Naive thymus-derived CD8-positive, alpha-beta T cell (primary cell): ENCODE measurements around the gene RAD51B. TPM values are rescaled to one million over a fixed set of nuclear protein-coding genes. Genes with fewer than 3 reads are reported as not detected.
"Not testable (repeated sequence)": the region's sequence is repeated elsewhere in the genome, so short reads cannot be mapped to it uniquely, and the experiment has no call there.

ENCODE experiments used
- ATAC-seq, 2 donors: fragments of 150-1000 bp; cut with Tn5 transposase in 1 of 2; sonication (Bioruptor Pico), chemical (Tn5 transposase) in 1 of 2; 1 replicate in 1 of 2; 2 replicates in 1 of 2; pipeline ENCODE4 v1.10.0; 2021; ENCODE audit warnings: mild to moderate bottlenecking in 2 of 2, moderate library complexity in 2 of 2
- POLR2A ChIA-PET: fragments of 350-600 bp; sonication (Branson Sonifier 250); formaldehyde crosslinking; loops from one replicate; lab custom pipeline; 2021; ENCODE audit warnings: antibody characterized with exemption; lab: Charles Lee
- DNase-seq, 10 donors: peaks; one replicate each; pipeline versions ENCODE4 v3.0.0 to v3.0.0-alpha.2; 2020 to 2022
- H3K27ac Mint-ChIP-seq, 10 donors: one replicate each; pipeline ENCODE4 v1.8.0; 2020 to 2022; ENCODE audit warnings: mild to moderate bottlenecking in 10 of 10, mixed read lengths in 10 of 10, moderate library complexity in 4 of 10, inconsistent platforms in 1 of 10
- H3K27me3 Mint-ChIP-seq, 5 donors: one replicate each; pipeline ENCODE4 v1.8.0; 2021 to 2022; ENCODE audit warnings: mixed read lengths in 5 of 5
- H3K36me3 Mint-ChIP-seq, 3 donors: one replicate each; pipeline ENCODE4 v1.8.0; 2020 to 2022; ENCODE audit warnings: mixed read lengths in 3 of 3, mild to moderate bottlenecking in 2 of 3, inconsistent platforms in 1 of 3
- H3K4me1 Mint-ChIP-seq, 4 donors: one replicate each; pipeline ENCODE4 v1.8.0; 2021 to 2022; ENCODE audit warnings: mixed read lengths in 4 of 4
- H3K4me3 Mint-ChIP-seq, 10 donors: one replicate each; pipeline ENCODE4 v1.8.0; 2020 to 2022; ENCODE audit warnings: mild to moderate bottlenecking in 10 of 10, mixed read lengths in 10 of 10, moderate library complexity in 6 of 10, inconsistent platforms in 1 of 10
- H3K9me3 Mint-ChIP-seq, 9 donors: one replicate each; pipeline ENCODE4 v1.8.0; 2020 to 2022; ENCODE audit warnings: mixed read lengths in 9 of 9, mild to moderate bottlenecking in 3 of 9, inconsistent platforms in 1 of 9, moderate library complexity in 1 of 9
- polyA plus RNA-seq, 3 donors: library from polyadenylated mRNA; unstranded; fragments of 300-500 nt; fragmentation: Illumina TruSeq; gene quantifications; one replicate each; pipeline ENCODE4 v1.2.3, GENCODE V29; 2021
- total RNA-seq, 8 experiments: library from RNA in 2 of 8; stranded (reverse) in 2 of 8; gene quantifications; one replicate each; pipeline ENCODE4 v1.2.3 and lab custom pipeline; 2021 to 2026

The RAD51B gene
- total and polyA plus RNA-seq, 5 experiments from 2014 or later, result 15.1 to 30.0 (median 26.4) TPM

DNA sequence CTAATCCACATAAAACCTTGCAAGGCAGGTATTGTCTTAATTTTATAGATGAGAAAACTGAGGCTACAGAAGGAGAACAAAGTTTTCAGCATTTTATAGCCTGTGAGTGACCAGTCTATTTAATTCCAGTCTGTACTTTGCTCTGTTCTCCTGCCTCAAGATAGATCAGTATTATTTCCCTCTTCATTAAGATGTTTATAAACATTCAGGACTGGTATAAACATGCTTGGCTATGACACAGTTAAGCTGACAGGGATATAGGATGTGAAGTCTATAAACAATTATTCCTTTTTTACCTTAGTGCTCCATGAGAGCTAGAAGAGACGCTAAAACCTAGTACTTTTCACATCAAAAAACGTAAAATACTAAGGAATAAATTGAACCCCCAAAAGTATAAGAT, 287.3 kb downstream of the RAD51B start:
- POLR2A ChIA-PET, result no interaction called here
- DNase-seq (no peak), ATAC-seq (no peak)
- H3K27me3 Mint-ChIP-seq, result no peaks in the 10 kb centered on the region
- no peak overlapping the region for H3K4me3 Mint-ChIP-seq
- peaks cover 0 to 11% (median 7%) of the 10 kb centered on the region in 9 donors for H3K9me3 Mint-ChIP-seq
- peaks cover 6 to 10% (median 7%) of the 10 kb centered on the region in 3 donors for H3K36me3 Mint-ChIP-seq
- peaks cover 6 to 17% (median 11%) of the 10 kb centered on the region in 4 donors for H3K4me1 Mint-ChIP-seq
- H3K27ac Mint-ChIP-seq, result no peak overlapping the region

DNA sequence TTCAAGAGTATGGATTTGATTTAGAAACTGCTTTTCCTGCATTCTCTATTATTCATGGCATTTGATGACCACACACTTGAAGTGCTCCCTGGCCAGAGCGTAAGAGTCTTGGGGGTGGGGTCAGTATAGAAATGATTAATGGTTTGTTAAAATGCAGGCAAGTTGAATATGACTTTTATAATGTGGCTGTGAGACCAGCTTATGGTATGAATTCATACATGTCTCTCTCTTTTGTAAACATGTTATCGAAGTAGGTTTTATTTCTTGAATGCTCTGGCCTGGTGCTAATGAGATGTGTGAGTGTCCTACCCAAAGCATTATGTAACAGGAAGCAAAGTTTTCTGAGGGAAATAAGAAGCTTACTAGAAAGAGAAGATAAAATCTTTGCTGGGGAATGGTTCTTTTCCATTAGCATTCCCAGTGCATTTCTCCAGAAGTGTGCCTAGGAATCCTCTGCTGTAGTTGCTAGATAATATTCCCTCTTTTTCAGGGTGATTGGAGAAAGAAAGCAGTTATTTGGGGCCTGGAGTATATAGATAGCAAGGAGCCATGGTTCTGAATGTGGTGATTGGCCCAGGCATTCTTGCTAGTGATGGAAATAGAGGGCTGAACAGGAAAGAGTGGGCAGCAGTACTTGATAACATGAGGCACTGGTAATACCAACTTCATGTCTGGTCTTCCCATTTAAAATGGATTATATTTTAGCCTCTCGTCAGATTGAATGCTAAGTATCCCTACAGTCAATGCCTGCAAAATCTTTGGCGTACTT, 289.7 kb downstream of the RAD51B start:
- peak overlapping the region in 1 of 10 donors; percentile 7 for H3K27ac Mint-ChIP-seq
- no peak for ATAC-seq
- DNase-seq, result no peak
- no peak overlapping the region for H3K4me3 Mint-ChIP-seq
- no peaks in the 10 kb centered on the region for H3K36me3 Mint-ChIP-seq
- POLR2A ChIA-PET, result no interaction called here
- H3K9me3 Mint-ChIP-seq, result no peaks in the 10 kb centered on the region
- peaks cover 6 to 18% (median 10%) of the 10 kb centered on the region in 4 donors for H3K4me1 Mint-ChIP-seq
- no peaks in the 10 kb centered on the region for H3K27me3 Mint-ChIP-seq

DNA sequence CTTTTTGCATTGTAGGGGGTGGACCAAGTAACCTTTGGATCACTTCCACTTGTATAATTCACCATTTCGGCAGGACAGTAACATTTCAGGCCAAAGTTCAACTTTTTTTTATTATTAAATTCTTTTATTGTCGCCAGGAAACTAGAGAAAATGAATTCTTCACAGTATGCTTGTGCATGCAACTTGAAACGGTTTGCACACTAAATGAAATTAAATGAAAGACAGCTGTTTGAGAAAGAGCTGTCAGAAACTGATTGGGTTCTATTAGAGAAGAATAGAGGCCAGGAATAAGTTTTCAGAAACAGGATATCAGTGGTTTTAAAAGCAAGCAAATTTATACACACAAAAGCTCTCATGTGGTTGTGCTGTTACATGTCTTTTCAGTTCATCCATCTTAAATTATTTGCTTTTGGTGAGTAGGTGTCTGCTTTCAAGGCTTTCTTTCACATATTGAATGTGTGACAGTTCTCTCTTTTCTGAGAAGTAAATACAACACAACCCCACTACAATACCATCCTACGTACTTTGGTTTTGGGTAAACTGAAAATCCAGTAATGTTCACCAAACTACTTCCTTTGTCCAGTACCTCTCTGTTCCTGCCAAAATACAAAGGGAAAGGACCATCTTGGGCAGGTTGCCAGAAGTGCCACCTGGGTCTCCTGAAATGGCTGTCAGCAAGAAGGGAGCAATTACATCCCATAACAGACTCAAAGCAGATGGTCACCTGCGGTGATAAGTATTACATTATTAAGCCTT, 291.7 kb downstream of the RAD51B start:
- Mint-ChIP-seq H3K27ac (no peak overlapping the region), H3K9me3 (no peaks in the 10 kb centered on the region), H3K36me3 (no peaks in the 10 kb centered on the region), H3K4me3 (no peak overlapping the region), H3K27me3 (no peaks in the 10 kb centered on the region), H3K4me1 (peaks cover 6 to 18% (median 10%) of the 10 kb centered on the region in 4 donors)
- DNase-seq (no peak), ATAC-seq (no peak)
- POLR2A ChIA-PET, result no interaction called here

DNA sequence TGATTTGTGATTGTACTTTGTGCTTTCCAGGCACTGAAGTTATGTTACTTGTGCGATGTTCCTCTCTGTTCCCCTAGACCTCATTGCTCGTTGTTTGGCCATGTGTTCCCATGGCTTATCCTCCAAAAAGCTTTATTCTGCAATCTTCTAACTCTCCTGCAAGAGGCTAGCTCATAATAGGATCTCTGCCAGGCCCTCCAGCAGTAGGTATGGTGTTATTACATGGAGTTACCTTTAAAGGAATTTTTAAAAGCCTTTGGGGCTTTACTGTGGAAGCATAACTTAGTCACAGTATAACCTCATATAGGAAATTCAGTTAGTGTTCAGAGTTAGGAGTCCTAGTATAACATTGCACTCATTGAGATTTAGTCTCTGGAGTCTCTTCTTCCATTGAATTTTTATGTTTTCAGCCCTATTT, 292.3 kb downstream of the RAD51B start:
- Mint-ChIP-seq H3K27ac (no peak overlapping the region), H3K27me3 (no peaks in the 10 kb centered on the region), H3K36me3 (no peaks in the 10 kb centered on the region), H3K4me3 (no peak overlapping the region), H3K4me1 (peaks cover 6 to 18% (median 10%) of the 10 kb centered on the region in 4 donors), H3K9me3 (no peaks in the 10 kb centered on the region)
- no peak for ATAC-seq
- no peak for DNase-seq
- POLR2A ChIA-PET, result no interaction called here

DNA sequence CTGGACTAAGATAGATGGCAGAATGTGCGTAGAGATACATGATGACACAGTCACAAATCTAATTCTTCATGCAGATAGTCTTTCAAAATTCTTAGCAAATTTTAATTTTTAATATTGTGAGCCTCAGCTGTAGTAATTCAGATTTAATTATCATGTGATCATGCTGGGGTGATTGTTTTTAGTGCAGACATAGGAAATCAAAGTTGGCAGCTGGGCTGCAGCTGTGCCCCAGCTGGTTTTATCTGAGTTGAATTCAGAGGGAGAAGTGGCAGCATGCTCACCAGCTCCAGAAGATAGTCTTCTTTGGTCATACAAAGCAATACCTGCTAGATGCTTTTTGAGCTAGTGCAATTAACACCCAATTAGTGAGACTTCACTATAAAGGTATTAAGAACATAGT, 292.9 kb downstream of the RAD51B start:
- Mint-ChIP-seq H3K4me3 (no peak overlapping the region), H3K27ac (no peak overlapping the region), H3K4me1 (peaks cover 6 to 18% (median 10%) of the 10 kb centered on the region in 4 donors), H3K9me3 (no peaks in the 10 kb centered on the region), H3K36me3 (no peaks in the 10 kb centered on the region), H3K27me3 (no peaks in the 10 kb centered on the region)
- no peak for ATAC-seq
- POLR2A ChIA-PET, result no interaction called here
- DNase-seq, result no peak

DNA sequence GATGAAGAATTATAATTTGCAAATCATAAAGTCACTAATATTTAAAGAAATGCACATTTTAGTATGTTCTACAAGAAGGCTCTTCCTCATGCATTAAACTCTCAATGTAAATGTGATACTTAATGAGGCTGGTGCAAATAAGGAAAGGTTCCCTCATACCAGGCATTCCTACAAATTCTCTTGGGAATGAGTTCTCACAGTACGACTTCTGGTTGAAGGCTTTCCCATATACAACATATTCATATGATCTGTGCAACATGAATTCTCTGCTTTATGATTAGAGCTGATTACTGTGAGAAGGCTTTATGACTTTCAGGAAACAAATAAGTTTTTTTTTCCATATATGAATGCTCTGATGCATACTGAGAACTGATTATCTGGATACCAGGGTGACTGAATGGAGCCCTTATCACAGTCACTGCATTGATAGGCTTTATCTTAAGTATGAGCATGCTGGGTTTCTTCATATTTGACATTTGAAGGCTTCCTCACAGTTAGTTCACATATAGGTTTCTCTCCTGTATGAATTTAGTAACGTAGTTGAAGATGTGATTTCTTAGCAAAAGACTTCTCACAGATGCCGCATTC, 293.9 kb downstream of the RAD51B start:
- H3K27ac Mint-ChIP-seq, result no peak overlapping the region
- H3K4me3 Mint-ChIP-seq, result no peak overlapping the region
- no peak for ATAC-seq
- DNase-seq, result no peak
- POLR2A ChIA-PET, result no interaction called here
- peaks cover 6 to 18% (median 10%) of the 10 kb centered on the region in 4 donors for H3K4me1 Mint-ChIP-seq
- H3K27me3 Mint-ChIP-seq, result no peaks in the 10 kb centered on the region
- H3K36me3 Mint-ChIP-seq, result peaks cover 0 to 4% (median 0%) of the 10 kb centered on the region in 3 donors
- H3K9me3 Mint-ChIP-seq, result no peaks in the 10 kb centered on the region

DNA sequence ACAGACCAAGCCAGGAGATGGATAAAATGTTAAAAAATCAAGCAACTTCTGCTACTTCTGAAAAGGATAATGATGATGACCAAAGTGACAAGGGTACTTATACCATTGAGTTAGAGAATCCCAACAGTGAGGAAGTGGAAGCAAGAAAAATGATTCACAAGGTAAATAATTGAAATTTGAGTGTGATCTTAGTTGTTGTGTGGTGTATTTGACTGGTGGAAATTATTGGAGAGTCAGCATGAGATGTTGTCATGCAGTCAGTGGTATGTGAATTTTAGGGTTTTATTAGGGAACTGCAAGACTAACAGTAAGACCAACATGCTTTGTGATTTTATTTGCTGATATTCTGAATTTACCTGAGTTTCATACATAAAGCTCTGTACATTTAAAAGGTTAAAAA, 296.4 kb downstream of the RAD51B start:
- H3K4me3 Mint-ChIP-seq, H3K27ac Mint-ChIP-seq, DNase-seq, ATAC-seq, H3K4me1 Mint-ChIP-seq, H3K27me3 Mint-ChIP-seq, POLR2A ChIA-PET, H3K9me3 Mint-ChIP-seq: not testable (repeated sequence)
- H3K36me3 Mint-ChIP-seq, result peaks cover 0 to 14% (median 5%) of the 10 kb centered on the region in 3 donors

DNA sequence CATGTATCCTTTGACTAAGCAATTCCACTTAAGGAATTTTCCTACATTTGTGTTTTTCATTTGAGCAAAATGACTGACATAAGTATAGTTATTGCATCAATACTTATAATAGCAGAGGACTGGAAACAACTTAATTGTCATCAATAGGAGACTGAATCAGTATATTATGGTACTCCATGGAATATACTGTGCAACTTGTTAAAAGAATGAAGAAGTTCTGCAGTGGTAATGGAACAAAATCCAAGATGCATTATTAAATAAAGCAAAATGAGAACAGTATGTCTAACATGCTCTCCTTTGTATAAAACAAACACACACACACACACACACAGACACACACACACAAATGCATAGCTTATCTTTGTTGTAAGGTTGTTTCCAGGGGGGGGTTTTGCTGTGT, 303.1 kb downstream of the RAD51B start:
- Mint-ChIP-seq H3K27me3 (no peaks in the 10 kb centered on the region), H3K4me3 (no peak overlapping the region), H3K27ac (no peak overlapping the region), H3K4me1 (peaks cover 0 to 2% (median 0%) of the 10 kb centered on the region in 4 donors), H3K9me3 (peaks cover 0 to 14% (median 3%) of the 10 kb centered on the region in 9 donors), H3K36me3 (peaks cover 0 to 22% (median 10%) of the 10 kb centered on the region in 3 donors)
- ATAC-seq (no peak), DNase-seq (no peak)
- POLR2A ChIA-PET, result interaction anchor here (0.7 kb wide), 1 partner anchor 950 kb away, joined by 4 read pairs; no protein-coding TSS in a partner anchor

DNA sequence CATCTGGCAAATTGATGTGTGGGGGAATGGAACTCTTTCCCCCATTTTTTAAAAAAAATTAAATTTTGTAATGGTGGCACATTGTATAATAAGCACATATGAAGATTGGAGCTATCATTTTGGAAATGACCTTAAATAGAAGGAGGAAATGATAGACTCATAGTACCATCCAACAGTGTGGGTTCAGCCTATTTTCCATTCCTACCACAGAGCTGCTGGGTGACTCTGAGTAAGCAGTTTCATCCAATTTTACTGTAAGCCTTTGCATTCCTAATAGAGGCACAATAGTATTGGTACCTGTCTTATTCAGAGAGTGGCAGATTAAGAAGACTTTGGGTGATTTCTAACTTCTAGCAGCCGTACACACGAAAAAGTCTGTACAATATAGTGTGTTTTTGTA, 304.5 kb downstream of the RAD51B start:
- H3K4me3 Mint-ChIP-seq, result no peak overlapping the region
- H3K27me3 Mint-ChIP-seq, result no peaks in the 10 kb centered on the region
- DNase-seq (no peak), ATAC-seq (no peak)
- H3K27ac Mint-ChIP-seq, result no peak overlapping the region
- peaks cover 0 to 17% (median 10%) of the 10 kb centered on the region in 3 donors for H3K36me3 Mint-ChIP-seq
- peaks cover 0 to 2% (median 0%) of the 10 kb centered on the region in 4 donors for H3K4me1 Mint-ChIP-seq
- H3K9me3 Mint-ChIP-seq, result peaks cover 0 to 14% (median 3%) of the 10 kb centered on the region in 9 donors
- POLR2A ChIA-PET, result no interaction called here

DNA sequence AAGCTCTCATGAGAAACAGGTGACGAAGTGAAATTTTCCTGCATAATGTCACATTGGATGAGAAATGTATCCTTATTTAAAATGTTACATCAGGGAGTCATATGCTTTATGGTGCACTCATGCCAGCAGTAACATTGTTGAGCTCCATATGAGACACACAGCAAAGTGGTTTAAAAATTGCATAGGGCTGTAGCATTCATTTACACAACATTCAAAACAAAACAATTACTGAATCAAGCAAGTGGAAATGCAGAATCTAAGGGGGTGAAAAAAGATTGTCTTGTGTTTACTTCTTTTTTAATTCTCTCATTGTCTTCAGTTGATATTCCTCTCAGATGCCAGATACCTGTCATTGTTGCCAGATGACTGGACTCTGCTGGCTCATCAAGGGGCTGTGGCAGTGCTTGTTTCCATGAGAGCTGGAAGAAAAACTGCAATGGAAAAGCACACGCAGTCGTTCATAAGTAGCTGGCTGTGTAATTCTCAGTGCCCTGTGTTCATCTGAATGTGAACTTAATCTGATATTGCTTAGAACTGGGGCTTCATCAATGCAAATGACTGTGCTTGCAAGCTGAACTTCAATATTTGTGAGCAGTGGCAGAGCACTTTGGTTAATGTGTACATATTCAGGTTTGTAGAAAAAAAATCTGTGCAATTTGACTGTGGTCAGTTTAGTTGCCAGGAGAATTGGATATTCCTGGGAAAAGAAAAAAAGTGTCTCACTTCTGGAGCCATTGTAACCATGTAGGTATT, 305.6 kb downstream of the RAD51B start:
- Mint-ChIP-seq H3K27ac (no peak overlapping the region), H3K4me1 (peaks cover 0 to 2% (median 0%) of the 10 kb centered on the region in 4 donors), H3K36me3 (peaks cover 0 to 17% (median 10%) of the 10 kb centered on the region in 3 donors), H3K27me3 (no peaks in the 10 kb centered on the region), H3K9me3 (peaks cover 0 to 13% (median 3%) of the 10 kb centered on the region in 9 donors), H3K4me3 (no peak overlapping the region)
- DNase-seq, result no peak
- POLR2A ChIA-PET, result interaction anchor here (0.7 kb wide), 1 partner anchor 101 kb away, joined by 3 read pairs; no protein-coding TSS in a partner anchor
- no peak for ATAC-seq

DNA sequence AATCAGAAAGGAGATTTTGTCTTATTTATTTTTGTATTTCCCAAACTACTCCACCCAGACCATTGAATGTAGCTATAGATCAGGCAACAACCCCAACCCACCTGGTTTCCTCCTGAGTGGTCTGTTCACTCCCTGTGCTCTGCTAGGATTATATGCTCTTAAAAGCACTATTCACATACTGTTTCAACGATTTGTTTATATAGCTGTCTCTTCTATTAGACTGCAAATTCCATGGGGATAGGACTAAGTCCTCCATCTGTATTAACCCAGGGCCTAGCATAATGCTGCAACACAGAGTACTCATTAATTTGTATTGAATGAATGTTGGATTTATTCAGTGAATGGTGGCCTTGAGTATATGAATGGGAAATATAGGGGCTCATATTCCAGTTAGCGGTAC, 307.6 kb downstream of the RAD51B start:
- ATAC-seq, result no peak
- H3K4me1 Mint-ChIP-seq, result peaks cover 0 to 2% (median 0%) of the 10 kb centered on the region in 4 donors
- no peak overlapping the region for H3K4me3 Mint-ChIP-seq
- no peaks in the 10 kb centered on the region for H3K27me3 Mint-ChIP-seq
- POLR2A ChIA-PET, result no interaction called here
- H3K27ac Mint-ChIP-seq, result no peak overlapping the region
- no peak for DNase-seq
- peaks cover 0 to 6% (median 0%) of the 10 kb centered on the region in 3 donors for H3K36me3 Mint-ChIP-seq
- H3K9me3 Mint-ChIP-seq, result no peaks in the 10 kb centered on the region

DNA sequence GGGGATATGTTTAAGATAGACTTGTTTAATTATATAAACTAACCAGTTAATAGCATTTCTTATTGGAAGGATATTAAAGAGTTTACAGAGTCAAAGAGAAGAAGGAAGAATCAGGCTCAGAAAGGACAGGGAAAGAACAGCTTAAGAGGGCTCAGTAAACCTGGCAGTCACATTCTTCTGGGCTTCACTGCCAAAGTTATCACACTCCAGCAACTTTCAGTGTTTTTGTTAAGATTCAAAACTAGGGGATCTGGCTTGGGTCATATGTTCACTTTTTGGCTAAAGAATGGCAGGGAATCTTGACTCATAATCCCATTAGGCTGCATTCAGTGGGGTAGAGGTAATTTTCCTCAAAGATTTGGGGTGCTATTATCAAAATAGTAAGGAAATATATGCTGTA, 312.3 kb downstream of the RAD51B start:
- Mint-ChIP-seq H3K27me3 (no peaks in the 10 kb centered on the region), H3K4me1 (no peaks in the 10 kb centered on the region), H3K27ac (peak overlapping the region in 1 of 10 donors; percentile 35), H3K36me3 (peaks cover 0 to 11% (median 0%) of the 10 kb centered on the region in 3 donors), H3K9me3 (no peaks in the 10 kb centered on the region), H3K4me3 (no peak overlapping the region)
- DNase-seq (no peak), ATAC-seq (no peak)
- POLR2A ChIA-PET, result no interaction called here
